NCI-H748 treated with DMSO at 0.1 percent for 48 hours (cell line): ENCODE results near the gene CAB39L.

ENCODE experiments used
- DNase-seq: peaks from one replicate; lab custom pipeline; 2025; lab: John Stamatoyannopoulos, UW

CAB39L gene

DNA sequence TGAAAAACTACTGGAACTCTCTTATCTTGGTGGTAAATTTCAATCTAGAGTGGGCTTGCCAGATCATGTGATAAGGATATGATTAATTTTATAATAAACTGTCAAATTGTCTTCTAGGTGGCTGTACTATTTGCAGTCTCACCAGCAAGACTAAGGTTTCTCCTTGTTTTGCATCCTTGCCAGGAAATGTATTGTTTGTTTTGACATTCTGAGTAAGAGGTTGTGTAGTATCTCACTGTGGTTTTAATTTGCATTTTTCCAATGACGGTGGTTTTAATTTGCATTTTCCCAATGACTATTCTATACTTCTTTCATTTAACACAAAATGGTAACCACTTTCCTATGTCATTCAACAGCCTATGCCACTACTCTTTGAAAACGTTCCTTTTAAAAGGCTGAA is 2.0 kb downstream of the CAB39L start:
- DNase-seq: no peak

DNA sequence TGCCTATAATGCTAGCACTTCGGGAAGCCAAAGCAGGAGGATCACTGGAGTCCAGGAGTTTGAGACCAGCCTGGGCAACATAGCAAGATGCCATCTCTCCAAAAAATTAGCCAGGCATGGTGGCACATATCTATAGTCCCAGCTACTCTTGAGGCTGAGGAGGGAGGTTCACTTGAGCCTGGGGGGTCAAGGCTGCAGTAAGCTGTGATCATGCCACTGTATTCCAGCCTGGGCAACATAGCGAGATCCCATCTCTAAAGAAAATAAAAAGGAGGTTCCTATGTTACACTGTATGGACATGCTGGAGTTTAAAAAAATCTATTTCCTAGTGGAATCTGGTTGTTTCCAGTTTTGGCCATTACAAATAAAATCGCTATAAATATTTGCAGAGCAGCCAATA is 2.6 kb downstream of the CAB39L start:
- no peak for DNase-seq

DNA sequence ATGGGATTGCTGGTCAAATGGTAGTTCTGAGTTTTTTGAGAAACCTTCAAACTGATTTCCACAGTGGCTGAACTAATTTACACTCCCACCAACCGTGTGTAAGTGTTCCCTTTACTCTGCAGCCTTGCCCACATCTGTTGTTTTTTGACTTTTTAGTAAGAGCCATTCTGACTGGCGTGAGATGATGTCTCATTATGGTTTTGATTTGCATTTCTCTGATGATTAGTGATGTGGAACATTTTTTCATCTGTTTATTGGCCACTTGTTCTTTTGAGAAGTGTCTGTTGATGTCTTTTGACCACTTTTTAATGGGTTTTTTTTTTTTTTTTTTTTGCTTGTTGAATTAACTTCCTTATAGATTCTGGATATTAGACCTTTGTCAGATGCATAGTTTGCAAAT is 4.3 kb downstream of the CAB39L start:
- DNase-seq: no peak

GRCh38 chr13:49437705-49438104 is 6.2 kb downstream of the CAB39L start:
- DNase-seq: no peak

DNA sequence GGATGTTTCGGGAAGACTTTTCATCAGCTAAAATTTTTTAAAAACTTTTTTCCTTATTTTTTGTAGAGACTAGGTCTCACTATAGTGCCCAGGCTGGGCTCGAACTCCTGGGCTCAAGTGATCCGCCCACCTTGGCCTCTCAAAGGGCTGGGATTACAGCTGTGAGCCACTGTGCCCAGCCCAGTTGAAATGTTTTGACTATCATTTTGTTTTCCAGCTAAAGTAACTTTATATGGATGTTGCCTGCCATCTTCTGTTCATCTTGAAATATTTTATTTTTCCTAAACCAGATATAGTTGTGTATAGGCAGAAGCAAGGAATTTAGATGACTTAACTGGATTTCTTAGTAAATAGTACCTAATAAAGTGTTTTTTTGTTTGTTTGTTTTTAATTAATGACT is 7.0 kb downstream of the CAB39L start:
- no peak for DNase-seq

GRCh38 chr13:49435992-49436391 is 7.9 kb downstream of the CAB39L start:
- DNase-seq: no peak

DNA sequence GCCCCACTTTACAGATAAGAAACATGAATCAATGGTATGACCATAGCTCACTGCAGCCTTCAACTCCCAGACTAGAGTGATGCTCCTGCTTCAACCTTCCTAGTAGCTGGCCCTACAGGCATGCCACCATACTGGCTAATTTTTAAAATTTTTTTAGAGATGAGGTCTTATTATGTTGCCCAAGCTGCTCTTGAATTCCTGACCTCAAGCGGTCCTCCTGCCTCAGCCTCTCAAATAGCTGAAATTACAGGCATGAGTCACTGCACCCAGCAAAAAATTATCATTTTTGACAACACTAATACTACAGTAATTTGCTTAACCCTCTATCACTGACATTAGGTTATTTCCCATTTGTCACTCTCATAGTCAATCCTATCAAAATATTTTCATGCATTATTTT is 14.7 kb downstream of the CAB39L start:
- no peak for DNase-seq

- DNase-seq: no peak
Measured at GRCh38 chr13:49428041-49428763, 15.7 kb downstream of the CAB39L start.

- DNase-seq: no peak
Measured at GRCh38 chr13:49424011-49424560, 19.8 kb downstream of the CAB39L start.

- no peak for DNase-seq
Measured at GRCh38 chr13:49421391-49421790, 22.5 kb downstream of the CAB39L start.

GRCh38 chr13:49419276-49419675 is 24.6 kb downstream of the CAB39L start:
- DNase-seq: no peak

DNA sequence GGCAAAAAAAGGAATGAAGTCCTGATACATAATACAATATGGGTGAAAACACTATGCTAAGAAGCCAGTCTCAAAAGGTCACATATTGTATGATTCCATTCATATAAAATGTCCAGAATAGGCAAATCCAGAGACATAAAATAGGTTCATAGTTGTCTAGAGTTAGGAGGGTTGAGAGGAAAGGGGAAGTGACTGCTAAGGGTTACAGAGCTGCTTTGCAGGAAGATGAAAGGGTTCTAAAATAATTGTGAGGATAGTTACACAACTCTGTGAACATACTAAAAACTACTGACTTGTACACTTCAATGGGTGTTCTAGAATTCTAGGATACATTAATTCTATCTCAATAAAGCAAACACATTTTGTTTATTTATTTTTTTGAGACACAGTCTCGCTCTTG is 25.7 kb downstream of the CAB39L start:
- no peak for DNase-seq

GRCh38 chr13:49417161-49417560 is 26.7 kb downstream of the CAB39L start:
- DNase-seq: no peak

DNA sequence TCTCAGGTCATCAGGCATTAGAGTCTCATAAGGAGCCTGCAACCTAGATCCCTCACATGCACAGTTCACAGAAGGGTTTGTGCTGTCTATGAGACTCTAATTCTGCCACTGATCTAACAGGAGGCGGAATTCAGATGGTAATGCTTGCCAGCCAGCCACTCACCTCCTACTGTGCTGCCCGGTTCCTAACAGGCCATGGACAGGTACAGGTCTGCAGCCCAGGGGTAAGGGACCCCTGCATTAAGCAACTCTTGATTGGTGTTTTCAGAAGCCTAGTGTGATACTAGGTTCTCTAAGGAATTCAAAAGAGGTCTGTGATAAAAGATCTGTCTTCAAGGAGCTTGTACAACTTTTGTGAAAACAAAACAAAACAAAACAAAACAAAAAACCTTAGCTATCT is 31.1 kb downstream of the CAB39L start:
- DNase-seq: no peak

DNA sequence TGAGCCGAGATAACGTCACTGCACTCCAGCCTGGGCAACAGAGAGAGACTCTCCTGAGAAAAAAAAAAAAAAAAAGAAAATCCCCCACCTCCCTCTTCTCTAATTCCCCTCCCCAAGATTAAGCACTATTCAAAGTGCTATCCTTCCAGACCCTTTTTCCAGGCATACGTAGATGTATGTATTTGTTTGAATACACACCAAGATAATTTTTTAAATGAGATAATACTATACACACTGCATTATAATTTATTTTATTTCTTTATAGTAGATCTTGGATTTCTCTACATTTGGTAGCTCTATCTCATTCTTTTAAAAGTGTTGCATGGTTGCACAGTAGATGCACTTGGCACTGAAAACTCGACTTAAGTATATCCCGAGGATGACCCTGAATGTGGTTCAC is 32.5 kb downstream of the CAB39L start:
- no peak for DNase-seq

GRCh38 chr13:49410477-49410876 is 33.4 kb downstream of the CAB39L start:
- DNase-seq: no peak

GRCh38 chr13:49410006-49410405 is 33.9 kb downstream of the CAB39L start:
- DNase-seq: no peak

GRCh38 chr13:49409008-49409407 is 34.9 kb downstream of the CAB39L start:
- DNase-seq: no peak

GRCh38 chr13:49407936-49408335 is 35.9 kb downstream of the CAB39L start:
- DNase-seq: no peak

DNA sequence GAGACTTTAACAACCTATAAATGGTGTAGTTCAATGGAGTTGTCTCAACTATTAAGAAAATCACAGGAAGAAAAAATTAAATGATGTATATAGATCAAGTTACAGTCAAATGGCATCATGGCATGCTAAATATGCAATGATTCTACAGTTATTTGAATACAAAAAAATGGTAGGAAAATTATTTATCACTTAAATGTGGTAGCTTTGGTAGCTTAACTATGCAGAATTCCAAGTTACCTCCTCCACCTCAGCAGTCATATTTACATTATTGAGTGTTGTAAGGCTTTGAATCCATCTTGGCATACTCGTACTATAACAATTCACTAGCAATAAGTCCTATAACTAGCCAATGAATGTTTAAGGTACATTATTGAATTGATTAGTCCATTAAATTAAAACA is 36.8 kb downstream of the CAB39L start:
- no peak for DNase-seq

GRCh38 chr13:49404703-49405020 is 39.2 kb downstream of the CAB39L start:
- no peak for DNase-seq

DNA sequence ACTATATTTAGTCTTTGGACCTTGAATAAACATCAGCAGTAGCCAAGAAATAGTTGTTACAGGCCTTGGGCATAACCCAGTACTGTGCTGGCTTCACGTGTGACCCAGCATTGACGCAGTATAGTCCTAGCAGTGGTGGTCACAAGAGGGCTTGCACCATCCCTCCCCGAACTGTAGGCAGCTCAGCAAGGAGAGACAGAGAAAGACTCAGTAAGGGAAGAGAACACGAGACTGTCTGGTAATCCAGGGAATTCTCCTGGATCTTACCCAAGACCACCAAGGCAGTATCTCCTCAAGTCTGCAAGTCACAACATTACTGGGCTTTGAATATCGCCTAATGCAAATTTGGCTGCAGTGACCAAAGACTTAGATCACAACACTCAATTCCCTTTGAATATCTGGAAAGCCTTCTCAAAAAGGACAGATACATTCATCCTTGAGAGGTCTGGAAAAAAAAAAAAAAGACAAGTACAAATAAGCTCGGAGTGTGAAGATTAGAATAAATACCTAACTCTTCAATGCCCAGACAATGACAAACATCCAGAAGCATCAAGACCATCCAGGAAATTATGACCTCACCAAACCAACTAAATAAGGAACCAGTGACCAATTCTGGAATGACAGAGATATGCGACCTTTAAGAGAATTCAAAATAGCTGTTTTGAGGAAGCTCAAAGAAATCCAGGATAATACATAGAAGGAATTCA is 39.7 kb downstream of the CAB39L start:
- DNase-seq: no peak

DNA sequence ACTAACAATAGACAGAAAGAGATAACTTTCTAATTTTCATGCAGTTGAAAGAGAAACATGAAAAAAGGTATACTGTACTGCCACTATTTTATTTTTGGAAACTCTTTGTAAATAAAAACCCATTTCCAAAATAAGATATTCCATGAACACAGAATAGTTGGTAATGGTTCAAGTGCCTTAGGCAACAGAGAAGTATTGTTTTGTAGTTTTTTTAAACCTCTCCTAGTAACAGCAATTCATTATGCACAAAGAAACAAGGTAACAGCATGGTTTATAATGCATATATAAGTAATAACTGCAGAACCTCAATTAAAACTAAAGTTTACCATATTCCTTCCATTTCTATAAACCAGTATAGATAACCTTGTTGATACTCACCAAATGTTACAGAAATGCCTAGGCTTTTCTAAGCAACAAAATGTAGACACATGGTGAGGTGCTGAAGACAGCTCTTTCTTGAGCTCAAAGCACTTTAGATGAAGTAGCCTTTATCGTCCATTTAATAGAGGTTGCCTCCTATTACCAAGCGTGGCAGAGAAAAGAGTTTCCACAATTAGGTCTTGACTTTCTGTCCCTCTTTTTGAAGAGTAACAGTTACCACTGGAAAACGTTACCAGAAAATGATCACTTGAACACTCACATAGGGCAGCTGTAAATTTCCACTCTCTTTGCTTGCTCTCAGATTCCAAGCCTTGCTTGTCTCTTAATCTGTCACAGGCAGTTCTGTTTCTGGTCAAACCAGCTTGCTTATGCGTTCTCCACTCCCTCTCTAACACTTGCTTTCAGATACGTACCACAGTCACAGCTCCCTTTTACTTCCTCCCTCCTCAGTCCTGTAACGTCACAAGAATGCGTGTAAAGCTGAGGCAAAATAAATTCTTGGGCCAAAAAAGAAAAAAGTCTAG is 42.9 kb downstream of the CAB39L start:
- no peak for DNase-seq
